A549 (cell line): Measurements from ENCODE around the gene TIAM2. TPM values are rescaled to one million over a fixed set of nuclear protein-coding genes. Genes with fewer than 3 reads are reported as not detected.

Experiments
- ATAC-seq, 2 experiments: fragments of 200-7000 bp in 1 of 2; fragments of >200 bp in 1 of 2; cut with Nextera tagmentation in 1 of 2; cut with Tn5 transposase in 1 of 2; 3 replicates each; pipeline versions ENCODE4 v1.8.0 to v1.9.1; 2018 to 2020; ENCODE audit warnings: mild to moderate bottlenecking in 1 of 2, moderate library complexity in 1 of 2
- CTCF ChIA-PET: fragments of 300-600 bp; sonication (Branson Sonifier 250); formaldehyde crosslinking; extraction: SDS; loops from one replicate; lab custom pipeline; 2021; ENCODE audit warnings: antibody characterized with exemption, inconsistent platforms; lab: Yijun Ruan, JAX
- POLR2A ChIA-PET: fragments of 350-600 bp; formaldehyde crosslinking; extraction: SDS; loops from one replicate; lab custom pipeline; 2021; ENCODE audit warnings: antibody characterized with exemption, inconsistent platforms; lab: Yijun Ruan, JAX
- DNase-seq, 2 experiments: peaks; one replicate each; pipeline versions ENCODE4 v3.0.0 to v3.0.0-alpha.2; 2011 to 2016; ENCODE audit warnings: low read depth in 1 of 2, low spot score in 1 of 2
- FAIRE-seq: peaks from 2 replicates; lab custom pipeline; 2011; peaks lifted over from hg19 to GRCh38; lab: Jason Lieb, UNC
- H3K27ac ChIP-seq, 2 experiments: fragments of >200 bp; sonication (Bioruptor Twin); formaldehyde crosslinking; 3 replicates each; pipeline ENCODE4 v1.5.1; 2016 to 2017
- H3K4me1 ChIP-seq: fragments of >200 bp; sonication (Bioruptor Twin); formaldehyde crosslinking; 3 replicates; pipeline ENCODE4 v1.6.1; 2016
- H3K4me2 ChIP-seq: fragments of >200 bp; sonication (Bioruptor Twin); formaldehyde crosslinking; 3 replicates; pipeline ENCODE4 v1.6.1; 2016
- H3K4me3 ChIP-seq: fragments of >200 bp; sonication (Bioruptor Twin); formaldehyde crosslinking; 3 replicates; pipeline ENCODE4 v1.5.1; 2016
- H3K9me3 ChIP-seq: fragments of >200 bp; sonication (Bioruptor Twin); formaldehyde crosslinking; 3 replicates; pipeline ENCODE4 v1.6.1; 2016
- CBX2 ChIP-seq: fragments of 200-600 bp; sonication (generic); IDR thresholded peaks from 2 replicates; pipeline ENCODE4 v1.6.1; 2016; ENCODE audit warnings: low read depth, mild to moderate bottlenecking, borderline replicate concordance
- CEBPB ChIP-seq, 2 experiments: fragments of >200 bp in 1 of 2; sonication (Bioruptor Twin) in 1 of 2; formaldehyde crosslinking in 1 of 2; IDR thresholded peaks; 2 replicates each; pipeline ENCODE4 v1.6.1; 2012 to 2016
- CHD2 ChIP-seq: fragments of 150-350 bp; IDR thresholded peaks from 2 replicates; pipeline ENCODE4 v1.6.1; 2014; ENCODE audit warnings: low read length; ENCODE audit not compliant: partially characterized antibody
- ESRRA ChIP-seq: fragments of 150-350 bp; IDR thresholded peaks from 2 replicates; pipeline ENCODE4 v1.6.1; 2014; ENCODE audit warnings: mild to moderate bottlenecking, low read length, borderline replicate concordance
- FOSL2 ChIP-seq, 2 experiments: fragments of 450-650 bp in 1 of 2; fragments of >200 bp in 1 of 2; sonication (Bioruptor Twin) in 1 of 2; formaldehyde crosslinking; IDR thresholded peaks; 2 replicates each; pipeline versions ENCODE4 v1.5.0 to v1.6.1; 2016 to 2020; ENCODE audit warnings: mild to moderate bottlenecking in 1 of 2, moderate library complexity in 1 of 2
- FOXS1 ChIP-seq: fragments of 250-450 bp; sonication (Bioruptor Pico); IDR thresholded peaks from 2 replicates; pipeline ENCODE4 v1.5.0; 2020; ENCODE audit warnings: mild to moderate bottlenecking, moderate library complexity
- HDAC2 ChIP-seq: fragments of 200-600 bp; sonication (generic); IDR thresholded peaks from 2 replicates; pipeline ENCODE4 v1.6.1; 2016
- HES2 ChIP-seq: fragments of >200 bp; sonication (Bioruptor Twin); formaldehyde crosslinking; IDR thresholded peaks from 2 replicates; pipeline ENCODE4 v1.6.1; 2016
- HMGXB4 ChIP-seq: fragments of 250-450 bp; sonication (Bioruptor Pico); IDR thresholded peaks from 2 replicates; pipeline ENCODE4 v1.5.0; 2021; ENCODE audit warnings: mild to moderate bottlenecking, moderate library complexity, borderline replicate concordance
- HOXA7 ChIP-seq: fragments of 250-450 bp; sonication (Bioruptor Pico); IDR thresholded peaks from 2 replicates; pipeline ENCODE4 v1.5.0; 2020; ENCODE audit warnings: mild to moderate bottlenecking, moderate library complexity
- JUN ChIP-seq, 2 experiments: fragments of >200 bp; sonication (Bioruptor Twin); formaldehyde crosslinking; IDR thresholded peaks; 2 replicates in 1 of 2; 3 replicates in 1 of 2; pipeline ENCODE4 v1.6.1; 2016 to 2017
- JUNB ChIP-seq: fragments of >200 bp; sonication (Bioruptor Twin); formaldehyde crosslinking; IDR thresholded peaks from 2 replicates; pipeline ENCODE4 v1.6.1; 2016
- MAX ChIP-seq: IDR thresholded peaks from 2 replicates; pipeline ENCODE4 v1.6.1; 2012
- PBX3 ChIP-seq: IDR thresholded peaks from 2 replicates; pipeline ENCODE4 v1.6.1; 2012
- POLR2A ChIP-seq: IDR thresholded peaks from 2 replicates; pipeline ENCODE4 v1.6.1; 2012; ENCODE audit warnings: mild to moderate bottlenecking, low read length
- REST ChIP-seq: fragments of 200-600 bp; sonication (generic); IDR thresholded peaks from 2 replicates; pipeline ENCODE4 v1.6.1; 2016; ENCODE audit warnings: antibody characterized with exemption, mild to moderate bottlenecking, moderate library complexity
- RFX5 ChIP-seq: fragments of 450-650 bp; IDR thresholded peaks from 2 replicates; pipeline ENCODE4 v1.7.1; 2014; ENCODE audit warnings: antibody characterized with exemption, mild to moderate bottlenecking, moderate library complexity
- RNF2 ChIP-seq: fragments of 200-600 bp; sonication (generic); IDR thresholded peaks from 2 replicates; pipeline ENCODE4 v1.6.1; 2016; ENCODE audit warnings: low read depth, mild to moderate bottlenecking, antibody characterized with exemption, moderate library complexity, borderline replicate concordance
- TFCP2L1 ChIP-seq: fragments of 250-450 bp; sonication (Bioruptor Pico); IDR thresholded peaks from 2 replicates; pipeline ENCODE4 v1.5.0; 2021; ENCODE audit warnings: mild to moderate bottlenecking
- ZC3H11A ChIP-seq: fragments of 450-650 bp; IDR thresholded peaks from 2 replicates; pipeline ENCODE4 v1.6.1; 2014; ENCODE audit warnings: antibody characterized with exemption, mild to moderate bottlenecking
- ZFP36 ChIP-seq: fragments of 450-650 bp; IDR thresholded peaks from 2 replicates; pipeline ENCODE4 v1.6.1; 2014; ENCODE audit warnings: borderline replicate concordance; ENCODE audit not compliant: partially characterized antibody
- ZSCAN20 ChIP-seq: fragments of 250-450 bp; sonication (Bioruptor Pico); IDR thresholded peaks from 2 replicates; pipeline ENCODE4 v1.8.0; 2022; ENCODE audit warnings: mild to moderate bottlenecking, moderate library complexity
- WGBS: methylation state at CpG from one replicate; pipeline ENCODE4 v1.1.6; 2017; ENCODE audit errors: missing lambda C conversion rate; 5-methylcytosine and 5-hydroxymethylcytosine counted together
- polyA plus RNA-seq, 4 experiments: library from polyadenylated mRNA; depleted of rRNA in 3 of 4; stranded (reverse); fragments of >200 nt; fragmentation: RNase III in 1 of 4; extraction: RNeasy Plus Mini Kit Qiagen cat#74134 plus additional on column Dnase treatment in 1 of 4; gene quantifications; 2 replicates in 3 of 4; 3 replicates in 1 of 4; pipeline ENCODE4 v1.2.3, GENCODE V29; 2011 to 2017

The TIAM2 gene
- polyA plus RNA-seq, 2 of the 4 experiments (the other 2 are of a cell fraction) = 2.5 to 3.1 TPM

- ATAC-seq = peak; percentile 48 to 78; a peak in 4 of 6 replicates
- no peak for DNase-seq
- POLR2A ChIA-PET = no interaction called here
- no peak for FAIRE-seq
- H3K27ac ChIP-seq = no peak overlapping the region
- peaks cover 24% of the 10 kb centered on the region for H3K4me1 ChIP-seq
- WGBS = 71% methylated on average over 11 of the region's 11 CpGs
- TF ChIP-seq JUN (IDR thresholded peaks at IDR 0.05) (no peak), FOSL2 (IDR thresholded peaks at IDR 0.05) (no peak), FOSL2 (CRISPR knock-in tag; IDR thresholded peaks at IDR 0.05) (no peak), RFX5 (no peak), RNF2 (no peak), MAX (no peak), HES2 (no peak), REST (no peak), PBX3 (no peak), HOXA7 (CRISPR knock-in tag) (no peak), JUNB (no peak), CEBPB (IDR thresholded peaks at IDR 0.05) (no peak), ZFP36 (no peak), ZC3H11A (no peak), HDAC2 (no peak), ZSCAN20 (CRISPR knock-in tag) (no peak), ESRRA (no peak), POLR2A (no peak), TFCP2L1 (no peak)
- TF ChIP-seq, all 56 proteins: peak for 0
- H3K4me2 ChIP-seq = no peak overlapping the region
- no peak overlapping the region for H3K4me3 ChIP-seq
- no peaks in the 10 kb centered on the region for H3K9me3 ChIP-seq
- CTCF ChIA-PET = interaction anchor here (1.3 to 2.8 kb wide), 2 partner anchors 13 to 224 kb away, joined by 5 to 7 read pairs; no protein-coding TSS in a partner anchor
Measured at GRCh38 chr6:155152211-155153076, 157.3 kb downstream of the TIAM2 start.

- WGBS = 67% methylated on average over 11 of the region's 11 CpGs
- H3K4me2 ChIP-seq = peak overlapping the region; percentile 27; the same call in 1 of the 3 replicates
- TF ChIP-seq REST (no peak), HMGXB4 (CRISPR knock-in tag) (no peak), JUN (IDR thresholded peaks at IDR 0.05) (no peak), CBX2 (no peak), CHD2 (no peak), ZSCAN20 (CRISPR knock-in tag) (no peak), PBX3 (no peak), FOXS1 (CRISPR knock-in tag) (no peak)
Measured at GRCh38 chr6:155154158-155154830, 159.2 kb downstream of the TIAM2 start.

More at GRCh38 chr6:155154158-155154830, 159.2 kb downstream of the TIAM2 start:
- no peak; a peak in 1 of 6 replicates for ATAC-seq
- ChIA-PET POLR2A (no interaction called here), CTCF (interaction anchor here (0.7 to 2.8 kb wide), 4 partner anchors 11 to 226 kb away, joined by 4 to 7 read pairs (median 4); no protein-coding TSS in a partner anchor)
- Histone ChIP-seq H3K9me3 (no peaks in the 10 kb centered on the region), H3K27ac (0 out of 6 replicates have a peak overlapping the region, but pooled peaks of 1 of the 2 experiments have one; percentile 28), H3K4me3 (no peak overlapping the region), H3K4me1 (peaks cover 31% of the 10 kb centered on the region)
- no peak for DNase-seq
- FAIRE-seq = no peak
